ENCODE measurements around the gene WDR27. TPM values are rescaled to one million over a fixed set of nuclear protein-coding genes. Genes with fewer than 3 reads are reported as not detected.

The WDR27 gene
- total and polyA plus RNA-seq, 4 donors, result 6.9 to 68.1 (median 31.4) TPM

DNA sequence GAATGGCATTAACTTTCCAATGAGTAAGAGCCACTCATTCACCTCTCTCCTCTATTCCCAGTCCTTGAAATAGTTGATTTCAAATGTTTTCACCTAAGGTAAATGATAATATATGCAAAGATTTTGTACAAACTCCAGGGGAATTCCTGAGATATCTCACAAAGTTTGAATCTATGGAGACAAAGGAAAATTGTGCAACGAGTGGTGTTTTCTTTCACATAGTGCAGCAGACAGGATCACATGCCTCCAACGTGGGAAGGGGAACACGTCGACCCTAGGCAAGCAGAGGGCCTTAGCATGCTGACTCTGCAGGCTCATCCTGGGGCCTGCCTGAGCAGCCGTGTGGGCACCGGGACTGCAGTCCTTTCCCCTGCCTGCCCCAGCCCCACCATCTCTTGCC is 252.6 kb downstream of the WDR27 start:
- Histone ChIP-seq H3K27ac (ENCODE audit: low read depth in 1 of 2, low read length in 1 of 2) (no peak overlapping the region), H3K9me3 (ENCODE audit: control insufficient read depth in 4 of 4, insufficient read depth in 3 of 4, low read length in 3 of 4) (no peaks in the 10 kb centered on the region), H3K4me1 (ENCODE audit: control insufficient read depth in 5 of 5, insufficient read depth in 5 of 5, low read length in 5 of 5) (peaks cover 0 to 29% (median 3%) of the 10 kb centered on the region in 5 donors), H3K9ac (ENCODE audit: insufficient read depth in 1 of 2, low read length in 2 of 2) (no peak overlapping the region), H3K27me3 (ENCODE audit: control insufficient read depth in 3 of 3, insufficient read depth in 3 of 3, low read length in 2 of 3) (no peaks in the 10 kb centered on the region), H3K4me3 (no peak overlapping the region), H3K36me3 (ENCODE audit: control insufficient read depth in 4 of 4, insufficient read depth in 4 of 4, low read length in 4 of 4) (no peaks in the 10 kb centered on the region)
- TF ChIP-seq, protein P1, sequence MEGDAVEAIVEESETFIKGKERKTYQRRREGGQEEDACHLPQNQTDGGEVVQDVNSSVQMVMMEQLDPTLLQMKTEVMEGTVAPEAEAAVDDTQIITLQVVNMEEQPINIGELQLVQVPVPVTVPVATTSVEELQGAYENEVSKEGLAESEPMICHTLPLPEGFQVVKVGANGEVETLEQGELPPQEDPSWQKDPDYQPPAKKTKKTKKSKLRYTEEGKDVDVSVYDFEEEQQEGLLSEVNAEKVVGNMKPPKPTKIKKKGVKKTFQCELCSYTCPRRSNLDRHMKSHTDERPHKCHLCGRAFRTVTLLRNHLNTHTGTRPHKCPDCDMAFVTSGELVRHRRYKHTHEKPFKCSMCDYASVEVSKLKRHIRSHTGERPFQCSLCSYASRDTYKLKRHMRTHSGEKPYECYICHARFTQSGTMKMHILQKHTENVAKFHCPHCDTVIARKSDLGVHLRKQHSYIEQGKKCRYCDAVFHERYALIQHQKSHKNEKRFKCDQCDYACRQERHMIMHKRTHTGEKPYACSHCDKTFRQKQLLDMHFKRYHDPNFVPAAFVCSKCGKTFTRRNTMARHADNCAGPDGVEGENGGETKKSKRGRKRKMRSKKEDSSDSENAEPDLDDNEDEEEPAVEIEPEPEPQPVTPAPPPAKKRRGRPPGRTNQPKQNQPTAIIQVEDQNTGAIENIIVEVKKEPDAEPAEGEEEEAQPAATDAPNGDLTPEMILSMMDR (IDR thresholded peaks at IDR 0.05; ENCODE audit: control extremely low read depth, extremely low read depth), result no peak
- 78 to 83% methylated on average over 6 of the region's 6 CpGs for WGBS, 2 donors
- ATAC-seq (ENCODE audit: insufficient read depth, low FRiP score) (no peak), DNase-seq (no peak)

DNA sequence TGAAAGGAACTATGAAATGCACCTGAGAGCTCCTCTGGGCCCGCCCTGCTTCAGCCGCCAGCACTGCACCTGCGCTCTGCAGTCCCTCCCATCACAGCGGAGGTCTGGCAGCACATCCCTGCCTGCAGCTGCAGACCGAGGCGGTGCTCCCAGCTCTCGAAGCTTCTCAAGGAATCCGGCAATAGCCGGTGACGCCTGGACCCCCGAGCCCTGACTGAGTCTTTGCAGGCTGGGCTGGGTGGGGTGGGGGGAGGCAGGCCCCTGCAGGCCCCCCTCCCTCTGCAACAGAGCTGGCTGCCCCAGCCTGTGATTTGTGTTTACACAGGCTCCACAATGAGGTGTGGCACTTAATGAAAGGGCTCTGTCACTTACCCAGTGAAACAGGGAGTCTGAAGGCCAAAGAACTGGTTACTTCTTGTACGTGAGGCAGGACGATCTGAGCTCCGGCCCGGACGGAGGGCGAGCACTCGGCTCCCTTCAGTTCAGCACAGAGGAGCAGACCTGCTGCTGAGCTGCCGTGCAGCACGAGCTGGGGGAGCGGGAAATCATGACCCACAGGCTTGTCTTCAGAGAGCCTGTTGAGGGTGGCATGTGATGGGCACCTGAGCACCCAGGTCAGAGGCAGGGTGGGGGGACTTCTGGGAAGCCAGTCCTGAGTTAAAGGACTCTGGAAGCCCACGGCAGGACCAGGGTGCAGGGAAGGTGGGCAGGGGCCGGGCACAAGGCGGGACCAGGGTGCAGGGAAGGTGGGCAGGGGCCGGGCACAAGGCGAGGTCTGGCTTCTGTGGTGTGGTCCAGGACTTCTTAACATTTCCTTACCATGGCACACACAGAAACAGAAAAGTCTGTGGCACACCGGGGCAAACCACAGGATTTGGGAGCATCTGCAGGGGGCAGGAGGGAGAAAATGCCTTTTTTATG is 255.9 kb downstream of the WDR27 start:
- no peak overlapping the region for H3K27ac ChIP-seq (ENCODE audit: low read depth in 1 of 2, low read length in 1 of 2)
- TF ChIP-seq, protein P1 (IDR thresholded peaks at IDR 0.05; ENCODE audit: control extremely low read depth, extremely low read depth), result no peak
- H3K4me3 ChIP-seq, result no peak overlapping the region
- H3K9ac ChIP-seq (ENCODE audit: insufficient read depth in 1 of 2, low read length in 2 of 2), result no peak overlapping the region
- no peaks in the 10 kb centered on the region for H3K27me3 ChIP-seq (ENCODE audit: control insufficient read depth in 3 of 3, insufficient read depth in 3 of 3, low read length in 2 of 3)
- DNase-seq, result peak; percentile 14 to 47 (median 42)
- peaks cover 0 to 6% (median 0%) of the 10 kb centered on the region in 5 donors for H3K4me1 ChIP-seq (ENCODE audit: control insufficient read depth in 5 of 5, insufficient read depth in 5 of 5, low read length in 5 of 5)
- H3K9me3 ChIP-seq (ENCODE audit: control insufficient read depth in 4 of 4, insufficient read depth in 3 of 4, low read length in 3 of 4), result peaks cover 0 to 2% (median 0%) of the 10 kb centered on the region in 4 donors
- H3K36me3 ChIP-seq (ENCODE audit: control insufficient read depth in 4 of 4, insufficient read depth in 4 of 4, low read length in 4 of 4), result no peaks in the 10 kb centered on the region
- no peak for ATAC-seq (ENCODE audit: insufficient read depth, low FRiP score)
- 77 to 91% methylated on average over 27 of the region's 27 CpGs for WGBS, 2 donors

DNA sequence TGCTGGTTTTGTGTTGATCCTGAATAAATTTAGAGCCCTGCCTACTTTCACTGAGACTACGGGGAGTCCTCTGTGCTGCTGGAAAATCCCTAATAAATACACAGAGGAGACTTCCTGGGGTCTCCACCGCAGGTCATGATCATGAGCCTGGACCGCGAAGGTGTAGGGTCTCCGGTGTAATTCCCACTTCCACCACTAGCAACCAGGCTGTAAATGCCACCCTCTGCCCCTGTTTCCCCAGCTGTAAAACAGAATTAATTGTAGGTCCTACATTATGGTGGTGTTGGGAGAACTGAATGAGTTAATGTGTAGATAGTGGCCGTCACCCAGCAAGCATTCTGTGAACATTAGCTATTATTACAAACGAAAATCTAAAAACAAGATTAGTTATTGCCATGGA is 256.6 kb downstream of the WDR27 start:
- Histone ChIP-seq H3K27me3 (ENCODE audit: control insufficient read depth in 3 of 3, insufficient read depth in 3 of 3, low read length in 2 of 3) (no peaks in the 10 kb centered on the region), H3K27ac (ENCODE audit: low read depth in 1 of 2, low read length in 1 of 2) (no peak overlapping the region), H3K4me3 (no peak overlapping the region), H3K9ac (ENCODE audit: insufficient read depth in 1 of 2, low read length in 2 of 2) (no peak overlapping the region), H3K4me1 (ENCODE audit: control insufficient read depth in 5 of 5, insufficient read depth in 5 of 5, low read length in 5 of 5) (peaks cover 0 to 2% (median 0%) of the 10 kb centered on the region in 5 donors), H3K9me3 (ENCODE audit: control insufficient read depth in 4 of 4, insufficient read depth in 3 of 4, low read length in 3 of 4) (peaks cover 0 to 2% (median 0%) of the 10 kb centered on the region in 4 donors), H3K36me3 (ENCODE audit: control insufficient read depth in 4 of 4, insufficient read depth in 4 of 4, low read length in 4 of 4) (no peaks in the 10 kb centered on the region)
- WGBS, 2 donors, result 85 to 93% methylated on average over 7 of the region's 7 CpGs
- ATAC-seq (ENCODE audit: insufficient read depth, low FRiP score) (no peak), DNase-seq (no peak)
- TF ChIP-seq, protein P1 (IDR thresholded peaks at IDR 0.05; ENCODE audit: control extremely low read depth, extremely low read depth), result no peak
